ENCODE measurements around the gene TECPR2. TPM values are rescaled to one million over a fixed set of nuclear protein-coding genes. Genes with fewer than 3 reads are reported as not detected.

The TECPR2 gene
- total and polyA plus RNA-seq, 2 of the 13 experiments (the other 11 are each of a cell fraction or from before 2014, with no cell fraction given) = 3.5 to 5.7 TPM

DNA sequence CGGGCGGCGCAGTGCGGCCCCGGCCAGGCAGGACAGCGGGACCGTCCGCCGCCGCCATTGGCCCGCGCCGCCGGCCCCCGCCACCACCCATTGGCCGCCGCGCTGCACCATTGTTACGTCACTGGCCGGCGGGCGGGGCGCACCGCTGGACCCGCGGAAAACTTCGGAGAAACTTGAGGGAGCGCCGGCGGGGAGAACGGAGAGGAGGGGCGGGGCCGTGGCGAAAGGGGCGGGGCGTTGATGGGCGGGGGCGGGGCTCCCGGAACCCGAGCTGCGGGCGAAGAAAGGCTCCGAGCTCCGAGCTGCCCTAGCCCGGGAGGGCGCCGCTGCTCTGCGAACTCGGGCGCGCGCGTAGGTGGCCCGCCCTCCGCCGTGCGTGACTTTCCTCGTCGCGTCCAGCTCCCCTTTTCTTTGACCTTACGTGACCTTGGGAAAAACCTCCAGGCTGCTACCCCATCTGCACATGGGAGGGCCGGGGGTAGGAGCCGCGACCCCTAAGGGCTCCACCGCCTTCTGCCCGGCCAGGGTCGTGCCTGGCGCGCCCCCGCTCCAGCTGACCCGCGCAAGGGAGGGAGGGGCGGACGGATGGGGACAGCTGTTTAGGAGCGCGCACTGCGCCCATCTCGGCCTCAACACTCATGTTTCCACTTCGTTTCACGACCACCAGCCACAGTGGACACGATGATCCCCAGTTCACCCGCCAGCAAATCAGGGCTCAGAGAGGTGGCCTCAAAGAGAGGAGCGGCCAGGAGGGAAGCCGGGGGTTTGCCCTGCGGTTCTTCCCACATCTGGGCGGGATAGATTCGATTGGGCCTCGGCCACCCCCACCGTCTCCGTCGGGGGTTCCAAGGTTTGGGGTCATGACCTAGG, 147.2 kb downstream of the TECPR2 start, which contains the start of gene ANKRD9:
Gene ANKRD9, minus strand, starts transcription at position 31 of the 870 bp plus-strand sequence. CDS start 1,887 bp downstream, outside the sequence.
- WGBS (ENCODE audit: low lambda C conversion rate) = 2% methylated on average over 7 of the region's 91 CpGs
- Histone ChIP-seq H3K4me1 (ENCODE audit: insufficient read depth, low read length) (peaks cover 55% of the 10 kb centered on the region), H3K9me3 (ENCODE audit: low read length) (no peaks in the 10 kb centered on the region), H3K4me2 (ENCODE audit: low read depth, low read length) (peak within 1 kb of the TSS; percentile 91), H3K79me2 (ENCODE audit: insufficient read depth, low read length) (no peaks in the 10 kb centered on the region), H3K4me3 (replicated peaks in 1 of 3; ENCODE audit: insufficient read depth in 1 of 3, low read depth in 2 of 3, low read length in 3 of 3) (peak within 1 kb of the TSS; percentile 67 to 90 (median 84)), H4K20me1 (ENCODE audit: insufficient read depth, low read length) (no peaks in the 10 kb centered on the region), H3K36me3 (replicated peaks in 1 of 2; ENCODE audit: control insufficient read depth in 1 of 2, insufficient read depth in 2 of 2, low read length in 2 of 2) (peaks cover 3 to 4% of the 10 kb centered on the region in 2 experiments; a peak in 1 of 5 replicates), H3K27me3 (ENCODE audit: control insufficient read depth in 1 of 2, insufficient read depth in 2 of 2, low read length in 2 of 2) (no peaks in the 10 kb centered on the region; a peak in 2 of 5 replicates), H3K9ac (ENCODE audit: insufficient read depth, low read depth, low read length) (peak within 1 kb of the TSS; percentile 80), H3K27ac (ENCODE audit: extremely low read length, insufficient read depth, low read length) (peak within 1 kb of the TSS; percentile 80), H2AFZ (ENCODE audit: low read length) (no peak within 1 kb of the TSS)
- ChIA-PET POLR2A (interaction anchor here (0.7 to 1.2 kb wide), 11 partner anchors 9 to 173 kb away, joined by 3 to 8 read pairs (median 3); no protein-coding TSS in a partner anchor), CTCF (ENCODE audit: low intra/inter-chr PET ratio, low total read pairs) (no interaction called here)
- in situ Hi-C loops (cut with HindIII; ENCODE audit: extremely low pct_ligation_motif_present, low pct_unique_long_range_greater_than_20kb) (no loop called here), intact Hi-C loops (cut with micrococcal nuclease; ENCODE audit: unreplicated experiment) (loop anchor here (2.0 kb wide), 1 partner anchor 67 kb away; no protein-coding TSS in a partner anchor)
- DNase-seq (ENCODE audit: low spot score) = peak; percentile 85
- no peak for FAIRE-seq
- ATAC-seq = peak; percentile 62
- BruUV-seq (replicated peaks) = no TSS peak
- TF ChIP-seq GATAD2A (CRISPR knock-in tag; IDR thresholded peaks at IDR 0.05) = peak; percentile 37; the same call in 1 of the 2 replicates
- peak; percentile 60; the same call in 1 of the 2 replicates for TF ChIP-seq KDM2A (CRISPR knock-in tag; IDR thresholded peaks at IDR 0.05; ENCODE audit: borderline replicate concordance, low read depth)
- no peak for TF ChIP-seq RBAK (CRISPR knock-in tag; IDR thresholded peaks at IDR 0.05)
- peak; percentile 72; the same call in 1 of the 2 replicates for TF ChIP-seq ZNF33B (CRISPR knock-in tag; IDR thresholded peaks at IDR 0.05)
- TF ChIP-seq ZNF616 (CRISPR knock-in tag; IDR thresholded peaks at IDR 0.05; ENCODE audit: low read depth) = no peak
- TF ChIP-seq, protein P1, sequence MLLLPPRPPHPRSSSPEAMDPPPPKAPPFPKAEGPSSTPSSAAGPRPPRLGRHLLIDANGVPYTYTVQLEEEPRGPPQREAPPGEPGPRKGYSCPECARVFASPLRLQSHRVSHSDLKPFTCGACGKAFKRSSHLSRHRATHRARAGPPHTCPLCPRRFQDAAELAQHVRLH (CRISPR knock-in tag; IDR thresholded peaks at IDR 0.05; ENCODE audit: borderline replicate concordance, low read depth) = no peak
- TF ChIP-seq MYC (CRISPR knock-in tag; IDR thresholded peaks at IDR 0.05; ENCODE audit: borderline replicate concordance) = peak; percentile 56; the same call in 1 of the 2 replicates
- TF ChIP-seq, protein P2, sequence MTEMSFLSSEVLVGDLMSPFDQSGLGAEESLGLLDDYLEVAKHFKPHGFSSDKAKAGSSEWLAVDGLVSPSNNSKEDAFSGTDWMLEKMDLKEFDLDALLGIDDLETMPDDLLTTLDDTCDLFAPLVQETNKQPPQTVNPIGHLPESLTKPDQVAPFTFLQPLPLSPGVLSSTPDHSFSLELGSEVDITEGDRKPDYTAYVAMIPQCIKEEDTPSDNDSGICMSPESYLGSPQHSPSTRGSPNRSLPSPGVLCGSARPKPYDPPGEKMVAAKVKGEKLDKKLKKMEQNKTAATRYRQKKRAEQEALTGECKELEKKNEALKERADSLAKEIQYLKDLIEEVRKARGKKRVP (CRISPR knock-in tag; IDR thresholded peaks at IDR 0.05) = no peak
- TF ChIP-seq ZNF775 (CRISPR knock-in tag; IDR thresholded peaks at IDR 0.05; ENCODE audit: borderline replicate concordance) = no peak
- TF ChIP-seq ARNT (IDR thresholded peaks at IDR 0.05) = no peak
- TF ChIP-seq ELF4 (CRISPR knock-in tag; IDR thresholded peaks at IDR 0.05; ENCODE audit: borderline replicate concordance) = no peak
- TF ChIP-seq ZNF224 (CRISPR knock-in tag; IDR thresholded peaks at IDR 0.05) = no peak
- TF ChIP-seq, protein P3, sequence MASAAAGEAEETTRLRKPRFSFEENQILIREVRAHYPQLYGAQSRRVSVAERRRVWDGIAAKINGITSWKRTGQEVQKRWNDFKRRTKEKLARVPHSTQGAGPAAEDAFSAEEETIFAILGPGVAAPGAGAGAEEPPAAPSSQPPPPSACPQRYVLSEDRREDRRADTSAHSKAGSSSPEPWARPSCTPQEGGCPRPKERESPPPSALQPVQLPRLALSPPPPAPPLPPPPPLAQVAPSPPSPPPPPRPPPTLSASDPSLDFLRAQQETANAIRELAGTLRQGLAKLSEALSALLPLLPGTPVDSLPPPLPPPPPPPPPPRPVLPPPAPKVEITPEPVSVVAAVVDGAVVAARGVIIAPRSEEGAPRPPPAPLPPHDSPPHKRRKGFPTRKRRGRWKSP (CRISPR knock-in tag; IDR thresholded peaks at IDR 0.05) = peak; percentile 59; the same call in 1 of the 2 replicates
- no peak for TF ChIP-seq MAFK (conservative IDR thresholded peaks at IDR 0.05 in 1 of 2, IDR thresholded peaks at IDR 0.05 in 1 of 2; ENCODE audit: low read length in 2 of 2)
- TF ChIP-seq SALL1 (CRISPR knock-in tag; IDR thresholded peaks at IDR 0.05) = peak; percentile 43; the same call in 1 of the 2 replicates
- TF ChIP-seq FOXJ3 (CRISPR knock-in tag; IDR thresholded peaks at IDR 0.05; ENCODE audit: borderline replicate concordance) = 0 out of 2 replicates have a peak, but pooled peaks have one; percentile 19
- peak; percentile 34; the same call in 1 of the 2 replicates for TF ChIP-seq DMAP1 (CRISPR knock-in tag; IDR thresholded peaks at IDR 0.05)
- TF ChIP-seq ZNF260 (CRISPR knock-in tag; IDR thresholded peaks at IDR 0.05; ENCODE audit: borderline replicate concordance, low read depth) = no peak
- TF ChIP-seq PAWR (CRISPR knock-in tag; IDR thresholded peaks at IDR 0.05; ENCODE audit: borderline replicate concordance) = no peak
- TF ChIP-seq JUND (CRISPR knock-in tag; IDR thresholded peaks at IDR 0.05) = no peak
- no peak for TF ChIP-seq TBP (CRISPR knock-in tag; IDR thresholded peaks at IDR 0.05)
- no peak for TF ChIP-seq SRSF9 (IDR thresholded peaks at IDR 0.05; ENCODE audit: borderline replicate concordance, insufficient read depth, low read depth, low read length, poor library complexity, severe bottlenecking)
- no peak for TF ChIP-seq SNRNP70 (IDR thresholded peaks at IDR 0.05; ENCODE audit: low read depth, low read length)
